Measurements from ENCODE around the gene POU3F2.

The POU3F2 gene

DNA sequence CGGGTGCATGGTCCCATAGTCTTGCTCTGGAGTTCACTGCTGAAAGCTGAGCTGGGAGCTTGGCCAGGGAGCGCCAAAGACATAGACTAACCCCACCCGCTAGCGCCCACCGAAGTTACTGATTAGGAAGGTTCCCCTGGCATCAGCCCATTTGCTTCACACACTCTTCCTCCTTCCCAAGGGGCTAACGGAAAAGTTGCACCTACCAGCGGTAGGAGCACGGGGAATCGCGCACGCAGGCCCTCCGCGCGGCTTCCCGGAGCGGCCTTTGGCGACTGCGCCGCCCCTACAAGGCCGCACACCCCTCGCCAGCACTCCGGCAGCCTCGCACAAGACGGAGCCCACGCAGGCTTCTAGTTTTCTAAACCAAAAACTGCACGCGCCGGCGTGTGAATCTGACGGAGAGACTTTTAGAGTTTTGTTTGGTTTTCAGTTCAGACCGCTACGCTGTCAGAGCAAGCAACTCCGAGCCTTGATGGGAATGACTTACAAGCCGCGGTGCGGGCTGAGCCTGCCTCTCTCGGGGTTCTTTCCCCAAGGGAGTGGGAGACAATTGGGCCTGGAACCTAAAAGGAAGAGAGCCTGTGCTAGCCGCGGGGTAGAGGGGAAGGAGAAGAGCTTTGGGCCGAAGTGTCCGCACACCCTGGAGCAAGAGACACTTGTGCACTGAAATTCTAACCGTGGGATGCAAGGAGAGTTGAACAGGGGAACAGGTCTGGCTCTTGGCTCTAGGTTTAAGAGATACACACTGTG is 891 bp upstream of the POU3F2 start (continued):
- TF ChIP-seq, protein P1, sequence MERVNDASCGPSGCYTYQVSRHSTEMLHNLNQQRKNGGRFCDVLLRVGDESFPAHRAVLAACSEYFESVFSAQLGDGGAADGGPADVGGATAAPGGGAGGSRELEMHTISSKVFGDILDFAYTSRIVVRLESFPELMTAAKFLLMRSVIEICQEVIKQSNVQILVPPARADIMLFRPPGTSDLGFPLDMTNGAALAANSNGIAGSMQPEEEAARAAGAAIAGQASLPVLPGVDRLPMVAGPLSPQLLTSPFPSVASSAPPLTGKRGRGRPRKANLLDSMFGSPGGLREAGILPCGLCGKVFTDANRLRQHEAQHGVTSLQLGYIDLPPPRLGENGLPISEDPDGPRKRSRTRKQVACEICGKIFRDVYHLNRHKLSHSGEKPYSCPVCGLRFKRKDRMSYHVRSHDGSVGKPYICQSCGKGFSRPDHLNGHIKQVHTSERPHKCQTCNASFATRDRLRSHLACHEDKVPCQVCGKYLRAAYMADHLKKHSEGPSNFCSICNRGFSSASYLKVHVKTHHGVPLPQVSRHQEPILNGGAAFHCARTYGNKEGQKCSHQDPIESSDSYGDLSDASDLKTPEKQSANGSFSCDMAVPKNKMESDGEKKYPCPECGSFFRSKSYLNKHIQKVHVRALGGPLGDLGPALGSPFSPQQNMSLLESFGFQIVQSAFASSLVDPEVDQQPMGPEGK (tag by site-specific recombination; IDR thresholded peaks at IDR 0.05) = peak; percentile 52; the same call in 1 of the 2 replicates
- no peak for TF ChIP-seq ZFP41 (tag by site-specific recombination; IDR thresholded peaks at IDR 0.05; ENCODE audit: borderline replicate concordance)
- TF ChIP-seq, protein P2, sequence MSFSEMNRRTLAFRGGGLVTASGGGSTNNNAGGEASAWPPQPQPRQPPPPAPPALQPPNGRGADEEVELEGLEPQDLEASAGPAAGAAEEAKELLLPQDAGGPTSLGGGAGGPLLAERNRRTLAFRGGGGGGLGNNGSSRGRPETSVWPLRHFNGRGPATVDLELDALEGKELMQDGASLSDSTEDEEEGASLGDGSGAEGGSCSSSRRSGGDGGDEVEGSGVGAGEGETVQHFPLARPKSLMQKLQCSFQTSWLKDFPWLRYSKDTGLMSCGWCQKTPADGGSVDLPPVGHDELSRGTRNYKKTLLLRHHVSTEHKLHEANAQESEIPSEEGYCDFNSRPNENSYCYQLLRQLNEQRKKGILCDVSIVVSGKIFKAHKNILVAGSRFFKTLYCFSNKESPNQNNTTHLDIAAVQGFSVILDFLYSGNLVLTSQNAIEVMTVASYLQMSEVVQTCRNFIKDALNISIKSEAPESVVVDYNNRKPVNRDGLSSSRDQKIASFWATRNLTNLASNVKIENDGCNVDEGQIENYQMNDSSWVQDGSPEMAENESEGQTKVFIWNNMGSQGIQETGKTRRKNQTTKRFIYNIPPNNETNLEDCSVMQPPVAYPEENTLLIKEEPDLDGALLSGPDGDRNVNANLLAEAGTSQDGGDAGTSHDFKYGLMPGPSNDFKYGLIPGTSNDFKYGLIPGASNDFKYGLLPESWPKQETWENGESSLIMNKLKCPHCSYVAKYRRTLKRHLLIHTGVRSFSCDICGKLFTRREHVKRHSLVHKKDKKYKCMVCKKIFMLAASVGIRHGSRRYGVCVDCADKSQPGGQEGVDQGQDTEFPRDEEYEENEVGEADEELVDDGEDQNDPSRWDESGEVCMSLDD (tag by site-specific recombination; IDR thresholded peaks at IDR 0.05) = peak; percentile 64; the same call in 1 of the 2 replicates
- TF ChIP-seq KLF8 (tag by site-specific recombination; IDR thresholded peaks at IDR 0.05) = peak; percentile 48; the same call in 1 of the 2 replicates
- TF ChIP-seq ZEB2 (tag by site-specific recombination; IDR thresholded peaks at IDR 0.05) = peak; percentile 16
- TF ChIP-seq ZNF426 (tag by site-specific recombination; IDR thresholded peaks at IDR 0.05) = no peak
- TF ChIP-seq ZSCAN16 (tag by site-specific recombination; IDR thresholded peaks at IDR 0.05) = no peak
- TF ChIP-seq KLF1 (tag by site-specific recombination; IDR thresholded peaks at IDR 0.05) = peak; percentile 21; the same call in 1 of the 2 replicates
- TF ChIP-seq ZBTB48 (tag by site-specific recombination; IDR thresholded peaks at IDR 0.05) = peak; percentile 95
- TF ChIP-seq, protein P3, sequence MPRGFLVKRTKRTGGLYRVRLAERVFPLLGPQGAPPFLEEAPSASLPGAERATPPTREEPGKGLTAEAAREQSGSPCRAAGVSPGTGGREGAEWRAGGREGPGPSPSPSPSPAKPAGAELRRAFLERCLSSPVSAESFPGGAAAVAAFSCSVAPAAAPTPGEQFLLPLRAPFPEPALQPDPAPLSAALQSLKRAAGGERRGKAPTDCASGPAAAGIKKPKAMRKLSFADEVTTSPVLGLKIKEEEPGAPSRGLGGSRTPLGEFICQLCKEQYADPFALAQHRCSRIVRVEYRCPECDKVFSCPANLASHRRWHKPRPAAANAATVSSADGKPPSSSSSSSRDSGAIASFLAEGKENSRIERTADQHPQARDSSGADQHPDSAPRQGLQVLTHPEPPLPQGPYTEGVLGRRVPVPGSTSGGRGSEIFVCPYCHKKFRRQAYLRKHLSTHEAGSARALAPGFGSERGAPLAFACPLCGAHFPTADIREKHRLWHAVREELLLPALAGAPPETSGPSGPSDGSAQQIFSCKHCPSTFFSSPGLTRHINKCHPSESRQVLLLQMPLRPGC (tag by site-specific recombination; IDR thresholded peaks at IDR 0.05) = no peak; the same call in 1 of the 2 replicates
- peak; percentile 71; the same call in 1 of the 2 replicates for TF ChIP-seq ZNF10 (tag by site-specific recombination; IDR thresholded peaks at IDR 0.05)
- TF ChIP-seq, protein P4, sequence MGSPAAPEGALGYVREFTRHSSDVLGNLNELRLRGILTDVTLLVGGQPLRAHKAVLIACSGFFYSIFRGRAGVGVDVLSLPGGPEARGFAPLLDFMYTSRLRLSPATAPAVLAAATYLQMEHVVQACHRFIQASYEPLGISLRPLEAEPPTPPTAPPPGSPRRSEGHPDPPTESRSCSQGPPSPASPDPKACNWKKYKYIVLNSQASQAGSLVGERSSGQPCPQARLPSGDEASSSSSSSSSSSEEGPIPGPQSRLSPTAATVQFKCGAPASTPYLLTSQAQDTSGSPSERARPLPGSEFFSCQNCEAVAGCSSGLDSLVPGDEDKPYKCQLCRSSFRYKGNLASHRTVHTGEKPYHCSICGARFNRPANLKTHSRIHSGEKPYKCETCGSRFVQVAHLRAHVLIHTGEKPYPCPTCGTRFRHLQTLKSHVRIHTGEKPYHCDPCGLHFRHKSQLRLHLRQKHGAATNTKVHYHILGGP (tag by site-specific recombination; IDR thresholded peaks at IDR 0.05) = no peak
- TF ChIP-seq ZBTB8A (tag by site-specific recombination; IDR thresholded peaks at IDR 0.05) = peak; percentile 6; the same call in 1 of the 2 replicates
- TF ChIP-seq ZBTB1 (tag by site-specific recombination; IDR thresholded peaks at IDR 0.05) = no peak
- peak; percentile 16; the same call in 1 of the 2 replicates for TF ChIP-seq YY1 (tag by site-specific recombination; IDR thresholded peaks at IDR 0.05)
- TF ChIP-seq, protein P5, sequence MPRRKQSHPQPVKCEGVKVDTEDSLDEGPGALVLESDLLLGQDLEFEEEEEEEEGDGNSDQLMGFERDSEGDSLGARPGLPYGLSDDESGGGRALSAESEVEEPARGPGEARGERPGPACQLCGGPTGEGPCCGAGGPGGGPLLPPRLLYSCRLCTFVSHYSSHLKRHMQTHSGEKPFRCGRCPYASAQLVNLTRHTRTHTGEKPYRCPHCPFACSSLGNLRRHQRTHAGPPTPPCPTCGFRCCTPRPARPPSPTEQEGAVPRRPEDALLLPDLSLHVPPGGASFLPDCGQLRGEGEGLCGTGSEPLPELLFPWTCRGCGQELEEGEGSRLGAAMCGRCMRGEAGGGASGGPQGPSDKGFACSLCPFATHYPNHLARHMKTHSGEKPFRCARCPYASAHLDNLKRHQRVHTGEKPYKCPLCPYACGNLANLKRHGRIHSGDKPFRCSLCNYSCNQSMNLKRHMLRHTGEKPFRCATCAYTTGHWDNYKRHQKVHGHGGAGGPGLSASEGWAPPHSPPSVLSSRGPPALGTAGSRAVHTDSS (tag by site-specific recombination; IDR thresholded peaks at IDR 0.05) = no peak
- TF ChIP-seq ZNF747 (tag by site-specific recombination; IDR thresholded peaks at IDR 0.05) = no peak
- TF ChIP-seq ZBTB7A (tag by site-specific recombination; IDR thresholded peaks at IDR 0.05; ENCODE audit: low read depth) = no peak
- TF ChIP-seq, protein P6, sequence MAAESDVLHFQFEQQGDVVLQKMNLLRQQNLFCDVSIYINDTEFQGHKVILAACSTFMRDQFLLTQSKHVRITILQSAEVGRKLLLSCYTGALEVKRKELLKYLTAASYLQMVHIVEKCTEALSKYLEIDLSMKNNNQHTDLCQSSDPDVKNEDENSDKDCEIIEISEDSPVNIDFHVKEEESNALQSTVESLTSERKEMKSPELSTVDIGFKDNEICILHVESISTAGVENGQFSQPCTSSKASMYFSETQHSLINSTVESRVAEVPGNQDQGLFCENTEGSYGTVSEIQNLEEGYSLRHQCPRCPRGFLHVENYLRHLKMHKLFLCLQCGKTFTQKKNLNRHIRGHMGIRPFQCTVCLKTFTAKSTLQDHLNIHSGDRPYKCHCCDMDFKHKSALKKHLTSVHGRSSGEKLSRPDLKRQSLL (tag by site-specific recombination; IDR thresholded peaks at IDR 0.05) = peak; percentile 43
- TF ChIP-seq ZNF292 (tag by site-specific recombination; IDR thresholded peaks at IDR 0.05; ENCODE audit: borderline replicate concordance, low read depth) = no peak
- TF ChIP-seq, protein P7, sequence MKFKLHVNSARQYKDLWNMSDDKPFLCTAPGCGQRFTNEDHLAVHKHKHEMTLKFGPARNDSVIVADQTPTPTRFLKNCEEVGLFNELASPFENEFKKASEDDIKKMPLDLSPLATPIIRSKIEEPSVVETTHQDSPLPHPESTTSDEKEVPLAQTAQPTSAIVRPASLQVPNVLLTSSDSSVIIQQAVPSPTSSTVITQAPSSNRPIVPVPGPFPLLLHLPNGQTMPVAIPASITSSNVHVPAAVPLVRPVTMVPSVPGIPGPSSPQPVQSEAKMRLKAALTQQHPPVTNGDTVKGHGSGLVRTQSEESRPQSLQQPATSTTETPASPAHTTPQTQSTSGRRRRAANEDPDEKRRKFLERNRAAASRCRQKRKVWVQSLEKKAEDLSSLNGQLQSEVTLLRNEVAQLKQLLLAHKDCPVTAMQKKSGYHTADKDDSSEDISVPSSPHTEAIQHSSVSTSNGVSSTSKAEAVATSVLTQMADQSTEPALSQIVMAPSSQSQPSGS (tag by site-specific recombination; IDR thresholded peaks at IDR 0.05; ENCODE audit: low read depth) = no peak
- TF ChIP-seq FEZF1 (tag by site-specific recombination; IDR thresholded peaks at IDR 0.05) = no peak
- 0 out of 2 replicates have a peak, but pooled peaks have one; percentile 46 for TF ChIP-seq KLF16 (tag by site-specific recombination; IDR thresholded peaks at IDR 0.05)
- TF ChIP-seq, protein P8, sequence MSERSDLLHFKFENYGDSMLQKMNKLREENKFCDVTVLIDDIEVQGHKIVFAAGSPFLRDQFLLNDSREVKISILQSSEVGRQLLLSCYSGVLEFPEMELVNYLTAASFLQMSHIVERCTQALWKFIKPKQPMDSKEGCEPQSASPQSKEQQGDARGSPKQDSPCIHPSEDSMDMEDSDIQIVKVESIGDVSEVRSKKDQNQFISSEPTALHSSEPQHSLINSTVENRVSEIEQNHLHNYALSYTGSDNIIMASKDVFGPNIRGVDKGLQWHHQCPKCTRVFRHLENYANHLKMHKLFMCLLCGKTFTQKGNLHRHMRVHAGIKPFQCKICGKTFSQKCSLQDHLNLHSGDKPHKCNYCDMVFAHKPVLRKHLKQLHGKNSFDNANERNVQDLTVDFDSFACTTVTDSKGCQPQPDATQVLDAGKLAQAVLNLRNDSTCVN (tag by site-specific recombination; optimal IDR thresholded peaks at IDR 0.05) = peak; percentile 87
- no peak for TF ChIP-seq ZNF48 (tag by site-specific recombination; IDR thresholded peaks at IDR 0.05)
